GOT3 (cell line): ENCODE measurements around the gene SRP68.
"Not testable (repeated sequence)": the region's sequence is repeated elsewhere in the genome, so short reads cannot be mapped to it uniquely, and the experiment has no call there.

Experiments
- DNase-seq: peaks from one replicate; lab custom pipeline; 2025; ENCODE audit warnings: mixed read lengths; lab: John Stamatoyannopoulos, UW

Gene SRP68

GRCh38 chr17:76089680-76090516 is 17.6 kb upstream of the SRP68 start:
- DNase-seq, result no peak

GRCh38 chr17:76088868-76089576 is 16.7 kb upstream of the SRP68 start:
- no peak for DNase-seq

- DNase-seq, result no peak
Observed at GRCh38 chr17:76088041-76088867, 15.9 kb upstream of the SRP68 start.

- DNase-seq, result no peak
Observed at GRCh38 chr17:76087531-76087930, 15.2 kb upstream of the SRP68 start.

GRCh38 chr17:76086384-76086783 is 14.1 kb upstream of the SRP68 start:
- DNase-seq, result no peak

- DNase-seq, result no peak
Observed at GRCh38 chr17:76085731-76086366, 13.5 kb upstream of the SRP68 start.

- no peak for DNase-seq
Observed at GRCh38 chr17:76085066-76085730, 12.9 kb upstream of the SRP68 start.

GRCh38 chr17:76083536-76084182 is 11.3 kb upstream of the SRP68 start:
- no peak for DNase-seq

- no peak for DNase-seq
Observed at GRCh38 chr17:76082326-76083251, 10.3 kb upstream of the SRP68 start.

- no peak for DNase-seq
Observed at GRCh38 chr17:76081295-76082210, 9.2 kb upstream of the SRP68 start.

- DNase-seq, result no peak
Observed at GRCh38 chr17:76080768-76081287, 8.5 kb upstream of the SRP68 start.

GRCh38 chr17:76079956-76080767 is 7.8 kb upstream of the SRP68 start:
- DNase-seq, result no peak

- no peak for DNase-seq
Observed at GRCh38 chr17:76079535-76079955, 7.2 kb upstream of the SRP68 start.

GRCh38 chr17:76078860-76079534 is 6.7 kb upstream of the SRP68 start, which contains the start of gene ZACN:
TSS of gene ZACN (plus strand) at chr17:76079182. CDS start at chr17:76079265, 83 bp downstream.
- no peak for DNase-seq

GRCh38 chr17:76078370-76078769 is 6.1 kb upstream of the SRP68 start:
- DNase-seq, result not testable (repeated sequence)

- DNase-seq, result no peak
Observed at GRCh38 chr17:76077584-76078110, 5.3 kb upstream of the SRP68 start.
